GM12872 (cell line): Measurements from ENCODE around the gene MYO1D.

Experiments used
- TF ChIP-seq, protein P1 (sequence below): IDR thresholded peaks from 3 replicates; pipeline ENCODE4 v1.5.1; 2011; ENCODE audit warnings: low read depth, mild to moderate bottlenecking, low read length, moderate library complexity; ENCODE audit not compliant: insufficient read depth

Gene MYO1D

DNA sequence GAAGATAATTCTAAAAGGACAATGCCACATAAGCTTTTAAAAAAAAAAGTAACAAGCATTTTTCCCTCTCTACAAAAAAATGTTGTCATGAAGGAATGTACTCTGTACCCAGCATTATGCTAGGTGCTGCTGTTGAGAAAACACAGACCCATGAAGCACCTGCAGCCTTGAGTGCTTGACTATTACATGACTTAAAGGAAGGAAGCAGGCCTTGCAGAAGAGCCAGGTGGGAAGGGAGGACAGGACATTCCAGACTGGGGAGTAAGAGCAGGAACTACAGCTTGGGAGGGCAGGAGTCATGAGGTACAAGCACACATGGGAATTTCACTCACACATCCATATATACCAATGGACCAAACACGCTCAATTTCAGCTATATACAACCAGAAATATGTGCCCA, 3.8 kb downstream of the MYO1D start:
- TF ChIP-seq, protein P1, sequence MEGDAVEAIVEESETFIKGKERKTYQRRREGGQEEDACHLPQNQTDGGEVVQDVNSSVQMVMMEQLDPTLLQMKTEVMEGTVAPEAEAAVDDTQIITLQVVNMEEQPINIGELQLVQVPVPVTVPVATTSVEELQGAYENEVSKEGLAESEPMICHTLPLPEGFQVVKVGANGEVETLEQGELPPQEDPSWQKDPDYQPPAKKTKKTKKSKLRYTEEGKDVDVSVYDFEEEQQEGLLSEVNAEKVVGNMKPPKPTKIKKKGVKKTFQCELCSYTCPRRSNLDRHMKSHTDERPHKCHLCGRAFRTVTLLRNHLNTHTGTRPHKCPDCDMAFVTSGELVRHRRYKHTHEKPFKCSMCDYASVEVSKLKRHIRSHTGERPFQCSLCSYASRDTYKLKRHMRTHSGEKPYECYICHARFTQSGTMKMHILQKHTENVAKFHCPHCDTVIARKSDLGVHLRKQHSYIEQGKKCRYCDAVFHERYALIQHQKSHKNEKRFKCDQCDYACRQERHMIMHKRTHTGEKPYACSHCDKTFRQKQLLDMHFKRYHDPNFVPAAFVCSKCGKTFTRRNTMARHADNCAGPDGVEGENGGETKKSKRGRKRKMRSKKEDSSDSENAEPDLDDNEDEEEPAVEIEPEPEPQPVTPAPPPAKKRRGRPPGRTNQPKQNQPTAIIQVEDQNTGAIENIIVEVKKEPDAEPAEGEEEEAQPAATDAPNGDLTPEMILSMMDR = no peak

DNA sequence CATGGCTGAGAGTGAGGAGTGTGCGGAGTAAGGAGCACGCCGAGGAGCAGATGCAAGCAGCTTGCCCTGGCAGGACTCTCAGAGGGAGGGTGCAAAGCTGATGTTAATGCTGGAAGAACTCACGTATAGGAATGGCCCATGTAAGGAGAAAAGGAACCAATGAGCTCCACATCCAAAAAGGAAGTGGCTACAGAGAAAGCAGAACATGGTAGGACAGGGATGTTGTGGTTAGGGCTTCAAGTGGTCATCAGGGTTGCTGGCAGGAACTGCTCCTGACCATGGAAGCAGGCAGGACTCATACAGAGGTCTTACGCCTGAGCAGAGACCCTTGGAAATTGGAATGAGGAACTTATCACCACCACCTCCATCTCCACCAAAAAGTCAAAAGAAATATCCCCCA, 5.2 kb downstream of the MYO1D start:
- TF ChIP-seq, protein P1 = no peak

DNA sequence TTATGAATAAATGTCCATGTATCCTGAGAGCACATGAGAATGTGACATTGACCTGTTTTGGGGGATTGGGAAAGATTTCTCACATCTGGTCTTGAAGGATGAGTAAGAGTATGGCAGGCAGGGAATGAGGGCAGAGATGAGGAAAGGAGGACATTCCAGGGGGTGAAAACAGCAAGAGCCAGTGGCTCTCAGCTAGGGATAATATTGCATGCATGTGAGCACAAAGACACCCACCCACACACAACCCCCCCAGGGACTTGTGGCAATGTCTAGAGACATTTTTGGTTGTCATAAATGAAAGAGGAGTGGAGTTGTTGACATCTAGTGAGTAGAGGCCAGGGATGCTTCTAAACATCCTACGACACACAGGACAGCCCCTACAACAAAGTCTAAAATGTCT, 6.0 kb downstream of the MYO1D start:
- TF ChIP-seq, protein P1 = no peak

DNA sequence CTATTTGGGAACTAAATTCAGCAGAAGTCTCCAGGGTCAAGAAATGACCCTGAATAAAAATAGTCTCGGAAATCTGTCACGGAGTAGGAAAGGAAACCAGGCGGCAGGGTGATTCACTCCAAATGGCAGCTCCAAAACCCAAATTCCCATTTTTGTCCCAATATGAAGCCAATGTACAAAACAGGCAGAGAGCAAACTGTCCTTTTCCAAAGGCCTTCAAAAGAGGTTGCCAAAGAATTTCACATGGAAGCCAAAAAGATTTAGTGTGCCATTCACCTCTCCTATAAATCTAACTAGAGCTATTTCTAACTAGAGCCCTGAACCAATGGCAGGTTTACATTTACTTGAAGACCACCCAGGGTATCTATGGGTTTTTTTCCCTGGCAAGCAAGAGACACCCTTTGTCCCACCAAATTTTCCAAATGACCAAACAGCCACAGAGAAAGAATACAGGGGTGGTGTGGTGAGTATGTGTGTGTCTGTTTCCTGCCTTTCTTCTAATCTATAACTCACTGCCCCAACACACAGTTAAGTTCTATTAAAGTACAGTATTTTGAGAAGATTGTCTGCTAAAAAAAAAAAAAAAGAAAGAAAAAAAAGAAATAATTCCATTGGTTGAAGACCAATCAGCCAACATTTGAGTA, 6.8 kb downstream of the MYO1D start:
- TF ChIP-seq, protein P1 = no peak

DNA sequence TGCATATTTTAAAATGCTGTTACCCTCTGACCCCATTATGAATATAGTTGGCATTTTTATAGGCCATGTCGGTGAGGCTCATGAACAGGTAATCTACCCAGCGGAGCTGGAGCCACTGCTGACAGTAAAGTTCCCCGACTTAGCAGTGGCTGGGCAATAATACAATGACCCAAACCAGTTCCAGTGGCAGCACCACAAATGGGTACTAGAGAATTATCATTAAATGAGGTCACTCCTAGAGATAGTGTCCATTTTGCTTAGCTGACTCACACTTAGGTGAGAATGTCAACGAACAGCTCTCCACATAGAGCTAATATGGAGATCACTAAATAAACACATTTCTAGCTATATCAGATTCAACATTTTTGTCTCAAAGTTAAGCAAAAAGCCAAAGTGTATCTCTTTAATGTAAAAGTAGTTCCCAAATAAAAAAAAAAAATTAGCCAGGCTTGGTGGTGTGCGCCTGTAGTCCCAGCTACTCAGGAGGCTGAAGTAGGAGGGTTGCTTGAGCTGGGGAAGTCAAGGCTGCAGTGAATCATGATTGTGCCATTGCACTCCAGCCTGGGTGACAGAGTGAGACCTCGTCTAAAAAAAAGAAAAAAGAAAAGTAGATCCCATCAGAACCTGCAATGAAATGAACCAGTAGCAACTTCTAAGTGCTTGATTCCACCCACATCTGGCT, 7.4 kb downstream of the MYO1D start:
- TF ChIP-seq, protein P1 = no peak

DNA sequence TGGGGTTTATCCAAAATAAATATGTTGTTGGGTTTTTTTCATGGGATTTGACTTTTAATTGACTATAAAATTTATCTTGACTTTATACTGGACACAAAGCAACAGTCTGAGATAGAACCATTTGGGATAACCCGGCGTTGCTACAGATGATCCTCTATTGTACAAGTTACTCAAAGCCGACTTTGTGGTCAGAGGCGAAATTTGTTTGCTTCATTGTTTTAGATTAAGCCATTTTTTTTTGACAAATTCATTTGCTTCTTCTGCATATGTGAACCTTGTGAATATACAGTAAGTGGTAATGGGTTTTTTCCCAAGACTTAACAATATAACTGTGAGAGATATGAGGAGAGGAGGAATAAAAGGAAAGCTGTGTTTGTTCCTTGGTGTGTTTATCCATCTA, 11.8 kb downstream of the MYO1D start:
- TF ChIP-seq, protein P1 = no peak

DNA sequence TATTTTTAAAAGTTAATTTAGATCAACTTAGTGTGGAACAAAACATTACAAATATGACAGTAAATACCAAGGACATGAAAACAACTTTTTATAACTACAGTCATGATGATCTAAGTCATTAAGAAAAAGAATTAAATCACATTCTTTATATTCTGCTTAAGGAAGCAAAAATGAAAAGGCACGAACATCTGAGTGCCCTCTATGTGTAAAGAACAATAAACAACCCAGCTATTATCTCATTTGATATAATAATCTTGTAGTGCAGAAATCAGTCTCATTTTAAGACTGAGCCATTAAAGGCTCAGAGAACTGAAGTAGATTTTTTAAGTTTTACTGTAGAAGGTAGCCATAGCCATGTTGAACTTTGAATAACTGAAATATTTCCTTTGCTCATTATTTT, 13.4 kb downstream of the MYO1D start:
- TF ChIP-seq, protein P1 = no peak
